HG02943 (cell line): ENCODE results near the gene EVC2.

Experiments
- ATAC-seq: cut with Tn5 transposase; IDR thresholded peaks from one replicate; pipeline ENCODE4 v1.9.1; 2021; ENCODE audit warnings: mild to moderate bottlenecking, low read depth, moderate library complexity; ENCODE audit not compliant: unreplicated experiment

The EVC2 gene

DNA sequence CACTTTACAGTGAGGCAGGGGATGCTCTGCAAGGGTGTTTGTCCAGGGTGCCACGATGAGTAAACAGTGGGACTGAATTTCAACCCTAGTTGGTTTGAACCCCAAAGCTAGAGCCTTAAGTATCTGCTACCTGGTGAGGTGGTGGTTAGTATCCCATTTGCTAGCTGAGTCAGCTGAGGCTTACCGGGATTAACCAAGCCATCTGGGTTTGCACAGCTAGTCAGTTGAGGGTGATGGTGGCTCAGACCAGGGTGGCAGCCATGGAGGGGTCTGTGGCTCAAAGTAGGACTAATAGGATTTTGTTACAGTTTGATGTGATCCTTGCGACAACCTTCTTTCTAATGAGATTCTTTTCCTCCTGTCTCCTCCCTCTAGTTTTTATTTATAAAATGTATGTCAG is 4.6 kb upstream of the EVC2 start:
- no peak for ATAC-seq

DNA sequence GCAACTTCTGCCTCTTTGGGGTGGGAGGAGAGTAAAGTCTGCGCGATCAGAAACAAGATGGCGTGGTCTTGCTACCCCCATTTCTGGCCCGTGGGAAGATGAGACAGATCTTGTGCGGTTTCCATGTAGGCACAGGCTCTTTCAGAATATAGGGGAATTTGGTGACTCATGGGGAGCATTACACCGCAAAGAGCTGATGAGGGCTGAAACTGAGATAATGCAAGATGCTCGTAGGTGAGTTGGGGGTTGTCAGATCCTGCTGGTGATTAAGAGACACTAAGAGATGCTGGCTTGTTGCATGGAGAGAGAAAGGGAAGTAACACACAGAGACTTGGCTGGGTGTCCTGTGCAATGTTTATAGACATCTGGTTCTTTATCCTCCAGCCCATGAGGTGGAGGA is 4.2 kb upstream of the EVC2 start:
- ATAC-seq = no peak

DNA sequence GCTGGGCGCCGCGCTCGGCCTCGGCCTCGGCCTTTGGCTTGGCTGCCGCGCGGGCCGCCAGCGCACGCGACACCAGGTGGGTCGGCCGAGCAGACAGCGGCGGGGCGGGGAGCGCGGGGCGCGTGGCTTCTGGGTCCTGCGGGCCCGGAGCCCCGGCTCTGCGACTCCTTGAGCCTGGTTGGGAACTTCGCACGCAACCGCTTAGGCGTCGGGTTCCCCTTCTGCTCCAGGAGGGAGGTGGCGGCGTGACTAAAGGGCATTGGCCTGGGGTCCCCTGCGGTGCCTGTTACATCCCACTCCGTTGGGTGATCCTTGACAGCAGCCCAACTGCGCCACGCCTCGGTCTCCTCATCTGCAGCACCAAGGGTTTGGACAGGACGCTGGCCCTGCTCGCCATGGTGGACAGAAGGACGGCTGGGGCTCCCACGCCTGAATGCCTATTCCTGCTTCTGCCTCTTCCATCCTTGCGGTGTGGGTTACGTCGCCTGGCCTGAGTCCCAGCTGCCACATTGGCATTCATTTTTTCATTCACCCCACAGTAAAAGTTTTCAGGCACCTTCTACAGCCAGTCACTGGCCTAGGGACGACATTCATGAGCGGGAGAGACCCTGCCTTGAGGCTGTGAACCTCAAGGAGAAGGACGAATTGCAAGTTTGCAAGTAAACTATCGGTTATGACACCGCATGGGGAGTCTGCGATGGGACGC is 3.3 kb upstream of the EVC2 start:
- ATAC-seq = no peak

DNA sequence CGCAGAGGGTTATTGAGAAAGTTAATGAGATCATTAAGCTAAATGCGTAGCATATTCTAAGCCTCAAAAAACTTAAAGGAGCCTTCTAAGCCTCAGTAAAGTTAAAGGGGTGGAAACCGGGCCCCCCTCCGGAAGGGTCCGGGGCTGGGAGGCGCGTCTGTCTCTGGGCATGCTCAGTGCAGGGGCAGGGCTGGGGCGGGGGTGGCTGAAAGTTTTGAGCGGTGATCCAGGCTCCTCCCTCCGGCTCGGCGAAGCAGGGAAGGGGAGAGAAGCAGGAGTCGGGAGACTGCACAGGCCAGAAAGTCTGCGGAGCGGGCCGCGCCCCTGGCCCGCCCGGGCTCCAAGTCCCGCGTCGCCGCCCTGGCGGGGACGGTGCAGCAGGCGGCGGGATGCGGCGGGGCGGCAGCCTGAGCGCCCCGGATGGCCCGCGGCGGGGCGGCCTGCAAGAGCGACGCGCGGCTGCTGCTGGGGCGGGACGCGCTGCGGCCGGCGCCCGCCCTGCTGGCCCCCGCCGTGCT is 2.7 kb upstream of the EVC2 start, which contains the start of gene EVC:
Gene EVC, plus strand, starts transcription at position 241 of the 518 bp plus-strand sequence. Its CDS starts 180 bp downstream, at position 421.
- no peak for ATAC-seq

DNA sequence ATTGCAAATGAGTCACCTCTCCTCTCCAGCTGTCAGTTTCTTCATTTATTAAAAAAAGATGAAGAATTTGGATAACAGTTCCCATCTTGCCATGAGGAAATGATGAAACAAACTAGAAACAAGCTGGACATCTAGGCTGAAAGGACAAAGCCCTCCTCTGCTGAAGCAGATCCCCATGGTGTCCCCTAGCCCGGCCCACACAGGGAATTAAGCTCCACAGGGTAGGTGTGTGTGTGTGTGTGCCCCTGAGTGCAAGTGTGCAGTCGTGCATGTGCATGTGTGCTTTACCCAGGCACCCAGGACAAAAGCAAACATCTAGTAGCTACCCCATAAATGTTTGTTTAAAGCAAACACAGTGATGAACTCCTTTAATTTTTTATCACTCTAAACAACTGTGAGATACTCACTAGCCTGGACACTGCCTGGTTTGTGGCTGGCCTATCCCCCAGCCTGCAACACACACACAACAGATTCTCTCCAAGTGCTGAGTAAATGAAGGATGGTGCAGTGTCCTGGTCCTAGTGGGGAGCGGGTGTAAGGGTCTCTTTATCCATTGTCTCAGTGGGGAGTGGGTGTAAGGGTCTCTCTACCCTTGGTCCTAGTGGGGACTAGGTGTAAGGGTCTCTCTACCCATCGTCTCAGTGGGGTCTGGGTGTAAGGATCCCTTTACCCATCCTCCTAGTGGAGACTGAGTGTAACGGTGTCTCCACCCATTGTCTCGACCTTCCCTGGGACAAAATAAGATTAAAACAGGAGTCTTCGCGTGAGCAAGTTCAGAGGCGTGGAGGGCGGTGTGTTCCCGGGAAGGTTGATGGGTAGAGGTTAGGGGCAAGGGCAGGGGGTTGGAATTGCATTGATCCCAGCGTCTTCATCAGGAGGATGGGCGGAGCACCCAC is 2.0 kb upstream of the EVC2 start:
- ATAC-seq = no peak

DNA sequence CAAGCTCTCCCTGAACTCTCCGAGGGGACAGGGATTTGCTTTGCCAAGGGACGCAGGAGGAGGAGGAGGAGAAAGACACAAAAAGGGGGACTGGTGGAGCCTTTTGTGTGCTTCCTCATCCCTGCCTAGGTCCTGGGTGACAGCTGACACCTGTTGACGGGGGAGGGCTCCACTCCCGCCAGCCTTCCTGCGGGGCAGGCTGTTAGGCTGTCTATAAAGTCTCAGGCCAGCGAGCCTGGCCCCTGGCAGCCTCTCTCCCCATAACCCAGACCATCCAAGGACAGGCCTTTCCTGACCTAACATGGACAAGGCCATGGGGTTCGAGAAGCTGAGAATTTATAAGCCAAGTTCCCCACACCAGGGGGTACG is 832 bp upstream of the EVC2 start:
- no peak for ATAC-seq

DNA sequence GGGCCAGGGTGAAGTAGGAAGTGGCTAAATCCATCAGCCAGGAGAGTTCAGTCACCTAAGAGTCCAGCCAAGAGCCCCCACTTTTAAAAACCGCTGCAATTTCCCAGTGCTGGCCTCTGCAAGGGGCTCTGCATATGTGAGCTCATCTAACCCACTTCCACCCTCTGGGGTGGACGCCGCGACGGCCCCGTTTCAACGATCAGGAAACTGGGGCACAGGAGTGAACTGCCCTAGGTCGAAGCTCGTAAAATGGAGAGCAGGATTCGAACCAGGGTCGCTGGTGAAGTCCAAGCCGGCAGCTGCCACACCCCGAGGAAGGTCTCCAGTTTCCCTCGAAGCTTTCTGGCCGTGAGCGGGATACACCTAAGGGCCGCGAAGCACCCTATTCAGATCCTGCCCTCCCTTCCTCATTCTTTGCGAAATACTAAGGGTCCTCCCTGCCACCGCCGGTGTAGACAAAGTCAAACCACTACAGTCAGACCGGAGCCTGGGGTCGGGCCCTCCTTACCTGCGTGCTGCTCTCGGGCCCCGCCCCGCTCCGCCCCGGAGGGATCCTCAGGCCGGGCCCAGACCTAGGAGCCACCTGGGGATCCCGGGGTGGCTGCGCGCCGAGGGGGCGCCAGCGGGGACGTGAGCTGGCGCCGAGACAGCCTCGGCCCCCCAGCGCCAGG is 446 bp downstream of the EVC2 start:
- no peak for ATAC-seq

DNA sequence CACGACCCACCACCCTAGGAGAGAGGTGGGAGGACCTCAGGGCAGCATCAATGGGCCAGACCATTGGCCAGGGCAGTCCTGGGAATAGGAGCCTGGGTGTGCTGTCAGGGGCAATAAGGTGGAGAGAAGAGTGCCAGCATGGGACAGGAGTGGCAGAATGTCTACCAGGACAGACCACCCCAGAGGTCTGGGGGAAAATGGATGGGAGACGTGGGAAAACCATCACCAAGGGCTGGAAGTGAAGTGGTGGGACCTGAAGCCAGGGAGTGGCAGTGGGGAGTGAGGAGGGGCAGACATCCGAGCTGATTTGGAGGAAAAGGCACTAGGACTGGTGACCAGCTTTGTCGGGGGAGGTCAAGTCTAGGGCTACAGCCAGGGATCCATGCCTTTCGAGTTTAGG is 993 bp downstream of the EVC2 start:
- no peak for ATAC-seq

DNA sequence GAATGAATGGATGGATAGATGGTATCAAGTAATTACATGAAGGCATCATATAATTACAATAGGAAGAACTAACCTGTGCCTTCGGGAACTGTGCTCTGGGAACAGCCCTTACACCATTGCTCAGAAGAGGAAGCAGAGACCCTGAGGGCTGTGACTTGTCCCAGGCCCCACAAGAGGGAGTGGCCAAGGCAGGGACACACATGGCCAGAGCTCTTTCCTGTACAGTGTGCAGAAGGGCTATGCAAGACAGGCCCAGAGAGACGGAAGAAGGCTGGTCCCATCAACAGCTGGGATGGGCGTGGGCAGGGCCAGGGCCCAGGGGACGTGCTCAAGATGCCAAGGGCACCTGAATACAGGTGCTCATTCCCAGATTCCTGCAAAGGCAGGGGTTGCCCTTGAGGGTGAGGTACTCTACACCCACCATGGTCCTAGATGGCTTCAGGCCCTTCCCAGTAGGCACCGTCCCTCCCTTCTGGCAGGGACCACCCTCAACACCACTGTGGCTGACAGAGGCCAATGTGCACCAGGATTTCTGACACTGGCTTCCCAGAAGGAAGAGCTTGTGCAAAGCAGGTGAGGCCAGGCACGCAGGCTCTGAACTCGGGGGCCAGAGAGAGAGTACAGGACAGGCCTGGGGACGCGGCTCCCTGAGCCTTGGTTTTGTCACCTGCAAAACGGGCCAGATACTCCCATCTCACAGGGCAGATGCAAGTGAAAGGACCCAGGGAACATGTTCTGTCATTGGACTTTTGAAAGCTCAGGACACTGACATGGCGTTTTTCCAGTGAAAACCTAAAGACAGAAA is 1.7 kb downstream of the EVC2 start:
- no peak for ATAC-seq

DNA sequence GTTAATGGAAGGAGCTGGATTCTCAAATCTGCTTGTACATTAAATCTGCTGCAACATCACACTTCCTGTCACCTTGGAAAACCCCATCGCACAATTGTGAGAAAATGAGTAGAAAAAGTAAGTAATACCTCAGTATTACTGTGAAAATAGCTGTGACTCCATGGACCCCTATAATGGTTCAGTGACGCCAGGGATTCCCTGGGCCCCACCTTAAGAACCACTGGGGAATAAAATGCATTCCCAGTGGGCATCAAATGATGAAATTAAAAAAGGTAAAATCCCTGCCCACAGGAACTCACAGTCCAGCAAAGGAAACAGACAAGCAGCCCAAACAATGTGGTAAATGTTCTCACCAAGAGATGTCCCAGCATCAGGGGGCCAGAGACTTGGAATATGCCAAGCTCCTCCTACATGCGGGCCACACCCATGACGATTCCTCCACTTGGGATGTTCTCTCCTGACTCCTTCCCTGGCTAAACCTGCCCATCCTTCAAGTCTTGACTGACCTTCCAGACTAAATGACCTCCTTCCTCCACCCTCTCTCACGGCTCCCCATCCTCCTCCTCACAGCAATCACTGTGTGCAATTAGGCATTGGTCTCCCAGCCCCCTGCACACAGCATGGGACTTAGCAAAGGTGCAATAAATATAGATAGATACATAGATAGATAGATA is 2.6 kb downstream of the EVC2 start:
- no peak for ATAC-seq

DNA sequence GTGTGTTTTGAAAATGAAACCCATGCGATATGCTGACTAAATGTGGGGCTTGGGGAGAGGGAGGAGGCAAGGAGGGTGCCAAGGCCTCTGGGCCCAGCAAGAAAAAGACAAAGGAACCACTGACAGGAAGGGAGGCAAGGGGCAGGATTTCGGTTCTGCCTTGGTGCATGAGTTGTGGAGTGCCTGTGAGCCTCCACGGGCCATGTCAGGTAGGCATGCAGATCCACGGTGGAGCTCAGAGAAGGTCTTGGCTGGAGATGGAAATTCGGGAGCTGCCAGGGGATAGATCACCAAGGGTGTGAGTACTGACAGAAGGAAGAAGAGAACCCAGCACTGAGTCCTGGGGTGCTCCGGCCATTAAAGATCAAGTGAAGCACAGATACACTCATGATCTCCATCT is 4.1 kb downstream of the EVC2 start:
- no peak for ATAC-seq

DNA sequence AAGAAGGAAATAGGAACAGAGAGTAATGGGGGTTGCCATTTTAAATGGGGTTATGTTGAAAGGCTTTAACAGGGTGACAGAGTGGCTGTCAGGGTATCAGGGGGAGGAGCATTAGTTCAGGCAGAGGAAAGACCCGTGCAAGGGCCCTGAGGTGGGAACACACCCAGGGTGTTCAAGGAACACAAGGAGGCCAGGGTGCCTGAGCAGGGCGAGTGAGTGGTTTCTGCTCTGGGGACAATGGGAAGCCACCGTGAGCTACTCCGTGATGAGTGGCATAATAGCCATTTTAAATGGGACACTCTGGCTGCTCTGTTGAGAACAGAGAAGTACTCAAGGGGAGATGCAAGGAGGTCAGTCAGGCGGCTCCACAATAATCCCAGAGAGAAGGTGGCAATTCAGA is 4.5 kb downstream of the EVC2 start:
- ATAC-seq = no peak

DNA sequence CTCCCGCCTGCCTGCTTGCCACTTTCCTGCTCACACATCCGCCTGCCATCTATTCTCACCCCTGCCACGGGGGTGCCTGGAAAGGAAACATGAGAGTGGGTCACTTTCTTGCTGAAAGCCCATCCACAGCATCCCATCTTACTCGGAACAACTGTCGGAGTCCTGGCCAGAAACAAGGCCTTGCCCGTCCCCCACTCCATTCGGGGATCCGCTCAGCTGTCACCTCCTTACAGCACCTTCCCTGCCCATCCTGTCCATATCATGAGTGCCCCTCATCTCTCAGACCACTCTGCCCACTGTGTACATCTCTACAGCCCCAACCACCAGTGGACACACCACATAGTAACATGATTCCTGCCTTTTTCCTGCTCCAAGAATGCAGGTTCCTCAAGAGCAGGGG is 6.4 kb downstream of the EVC2 start:
- no peak for ATAC-seq

DNA sequence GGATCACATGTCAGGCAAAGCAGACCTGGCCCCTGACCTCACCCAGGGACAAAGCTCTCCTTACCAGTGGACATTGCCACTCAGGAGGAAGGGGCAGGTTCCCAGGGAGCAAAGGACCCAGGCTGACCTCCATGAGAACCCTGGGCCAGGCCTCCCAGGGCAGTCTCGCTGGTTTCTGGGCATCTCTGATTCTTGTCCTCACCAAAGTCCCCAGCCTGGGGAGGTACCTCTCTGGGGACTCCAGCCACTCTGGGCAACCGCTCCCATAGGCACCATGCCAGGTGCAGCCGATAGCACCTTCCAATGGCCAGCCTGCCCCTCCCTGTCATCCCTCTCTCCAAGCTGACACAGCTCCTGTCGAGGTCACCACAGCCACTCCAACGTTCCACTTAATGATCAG is 7.9 kb downstream of the EVC2 start:
- ATAC-seq = no peak

DNA sequence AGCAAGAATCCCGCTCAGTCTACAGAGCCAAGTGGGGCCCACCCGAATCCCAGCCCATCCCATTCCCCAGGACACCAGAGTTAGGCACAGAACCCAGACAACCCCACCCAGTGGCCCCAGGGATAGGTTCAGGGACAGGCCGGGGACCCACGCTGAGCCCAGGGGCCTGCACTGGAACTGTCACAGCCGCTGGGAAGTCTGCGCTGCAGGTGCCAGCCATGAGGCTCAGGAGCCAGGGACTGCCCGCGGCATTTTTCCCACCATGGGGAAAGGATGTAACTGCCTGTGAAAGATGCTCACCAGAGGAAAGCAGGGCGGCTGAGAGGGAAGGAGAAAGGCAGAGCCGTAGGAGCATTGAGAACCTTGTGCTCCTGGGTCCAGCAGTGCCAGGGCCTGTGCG is 12.0 kb downstream of the EVC2 start:
- ATAC-seq = no peak

DNA sequence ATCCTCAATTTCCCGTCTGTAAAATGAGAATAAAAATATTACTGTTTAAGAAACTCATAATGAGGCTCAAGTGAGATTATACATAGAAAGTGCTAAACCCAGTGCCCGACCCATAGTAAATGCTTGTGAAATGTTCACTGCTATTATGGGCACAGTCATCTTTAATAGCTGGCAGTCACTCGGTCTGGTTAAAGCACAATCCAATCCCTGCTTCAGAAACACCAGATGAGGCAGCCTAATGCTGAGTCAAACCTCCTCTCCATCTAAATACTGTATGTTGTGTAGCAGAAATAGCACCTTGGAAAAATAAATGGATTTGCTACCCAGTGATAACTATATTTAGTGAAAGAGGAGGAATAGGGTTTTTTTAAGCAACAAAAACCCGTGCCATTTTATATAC is 14.5 kb downstream of the EVC2 start:
- ATAC-seq = no peak

DNA sequence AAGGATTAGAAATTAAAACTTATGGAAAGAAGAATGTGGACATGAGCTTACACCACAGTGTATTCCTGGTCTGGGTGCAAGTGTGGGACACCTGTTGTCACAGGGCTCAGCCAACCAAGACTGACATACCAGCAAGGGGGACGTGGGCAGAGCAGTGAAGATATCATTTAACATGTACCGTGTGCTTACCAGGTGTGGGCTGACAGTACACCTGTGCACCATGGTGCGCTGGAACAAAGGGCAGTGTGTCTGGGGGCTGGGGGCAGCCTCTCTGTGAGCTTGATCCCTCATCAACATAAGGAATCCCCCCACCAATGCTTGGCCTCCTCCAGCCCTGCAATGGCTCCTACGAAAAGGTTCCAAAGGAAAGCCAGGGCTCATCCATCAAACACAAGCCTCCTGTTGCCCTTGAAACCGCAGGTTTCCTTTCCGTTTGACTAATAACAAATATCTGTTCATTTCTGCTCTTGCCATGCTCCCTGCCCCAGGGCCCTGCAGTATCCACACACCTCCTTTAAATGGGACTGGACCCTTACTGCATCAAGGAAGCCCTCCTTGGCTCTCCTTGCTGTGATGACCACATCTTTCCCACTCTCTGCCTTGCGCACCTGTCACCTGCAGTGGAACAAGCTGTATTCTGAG is 16.7 kb downstream of the EVC2 start:
- ATAC-seq = no peak

DNA sequence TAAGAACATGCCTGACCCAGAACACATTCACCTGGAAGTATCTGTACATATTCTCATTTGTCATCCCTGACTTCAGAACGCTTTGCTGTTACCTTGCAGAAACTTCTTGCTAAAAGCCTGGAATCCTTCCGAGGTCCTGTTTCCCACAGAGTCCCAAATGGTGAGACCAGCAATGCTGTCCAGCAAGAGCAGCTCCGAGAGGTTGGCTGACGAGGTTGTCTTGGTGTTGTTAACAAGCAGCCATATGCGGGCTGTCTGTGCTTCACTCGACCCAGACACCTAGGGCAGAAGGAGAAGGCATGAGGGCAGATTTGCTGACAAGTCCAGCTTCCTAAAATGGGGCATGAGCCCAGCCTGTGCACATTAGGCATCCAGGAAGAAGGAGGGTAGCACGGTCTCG is 19.3 kb downstream of the EVC2 start:
- no peak for ATAC-seq

DNA sequence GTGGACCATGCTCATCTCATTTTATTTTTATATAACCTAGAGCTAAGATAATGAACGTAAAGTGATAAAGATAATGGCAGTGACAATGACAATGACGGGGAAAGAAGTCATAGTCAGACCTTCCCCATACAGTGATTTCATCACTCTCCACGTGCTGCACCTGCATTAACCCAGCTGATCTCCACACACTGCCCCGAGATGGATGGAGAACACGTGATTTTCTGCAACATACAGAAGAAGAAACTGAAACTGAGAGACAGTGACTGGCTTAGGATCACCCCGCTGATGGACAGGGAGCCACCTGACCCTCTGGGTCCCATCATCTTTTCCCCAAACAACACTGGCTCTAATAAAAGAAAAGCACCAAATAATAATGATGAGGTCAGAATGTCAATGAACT is 22.0 kb downstream of the EVC2 start:
- no peak for ATAC-seq
